GM23248 (cell line): Measurements from ENCODE around the gene GFRAL.

Experiments
- EZH2 ChIP-seq: fragments of 200-600 bp; sonication (generic); IDR thresholded peaks from 2 replicates; pipeline ENCODE4 v1.6.1; 2018; ENCODE audit warnings: antibody characterized with exemption, mild to moderate bottlenecking; ENCODE audit not compliant: insufficient read depth, poor library complexity, severe bottlenecking
- EZH2phosphoT487 ChIP-seq: fragments of 200-600 bp; sonication (generic); IDR thresholded peaks from 2 replicates; pipeline ENCODE4 v1.6.1; 2018; ENCODE audit warnings: antibody characterized with exemption, moderate library complexity, mild to moderate bottlenecking, low read depth; ENCODE audit not compliant: insufficient read depth

- TF ChIP-seq EZH2 (no peak), EZH2phosphoT487 (no peak)
These were observed 72.1 kb downstream of the GFRAL start for GRCh38 chr6:55399351-55399750.
